ENCODE measurements around the gene ACTL7B. TPM values are rescaled to one million over a fixed set of nuclear protein-coding genes. Genes with fewer than 3 reads are reported as not detected.

ACTL7B gene
- polyA plus RNA-seq, 1 donor from 2014 or later = not detected

DNA sequence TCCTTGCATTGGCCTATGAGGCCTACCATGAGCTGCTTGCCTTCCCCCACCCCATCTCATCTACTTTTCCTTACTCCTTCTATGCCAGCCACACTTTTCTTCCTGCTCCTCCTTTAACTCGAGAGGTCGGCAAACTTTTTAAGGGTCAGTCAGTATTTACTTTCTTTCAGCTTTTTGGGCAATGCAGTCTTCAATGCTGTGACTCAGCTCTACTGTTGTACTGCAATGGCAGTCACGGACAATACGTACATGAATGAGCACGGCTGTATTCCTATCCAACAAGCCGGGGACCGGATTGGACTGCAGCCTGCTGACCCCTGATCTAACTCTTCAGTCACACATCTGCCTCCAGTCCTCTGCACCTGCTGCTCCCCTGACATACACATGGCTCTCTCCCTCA, 5.7 kb upstream of the ACTL7B start (continued):
- TF ChIP-seq, protein P1, sequence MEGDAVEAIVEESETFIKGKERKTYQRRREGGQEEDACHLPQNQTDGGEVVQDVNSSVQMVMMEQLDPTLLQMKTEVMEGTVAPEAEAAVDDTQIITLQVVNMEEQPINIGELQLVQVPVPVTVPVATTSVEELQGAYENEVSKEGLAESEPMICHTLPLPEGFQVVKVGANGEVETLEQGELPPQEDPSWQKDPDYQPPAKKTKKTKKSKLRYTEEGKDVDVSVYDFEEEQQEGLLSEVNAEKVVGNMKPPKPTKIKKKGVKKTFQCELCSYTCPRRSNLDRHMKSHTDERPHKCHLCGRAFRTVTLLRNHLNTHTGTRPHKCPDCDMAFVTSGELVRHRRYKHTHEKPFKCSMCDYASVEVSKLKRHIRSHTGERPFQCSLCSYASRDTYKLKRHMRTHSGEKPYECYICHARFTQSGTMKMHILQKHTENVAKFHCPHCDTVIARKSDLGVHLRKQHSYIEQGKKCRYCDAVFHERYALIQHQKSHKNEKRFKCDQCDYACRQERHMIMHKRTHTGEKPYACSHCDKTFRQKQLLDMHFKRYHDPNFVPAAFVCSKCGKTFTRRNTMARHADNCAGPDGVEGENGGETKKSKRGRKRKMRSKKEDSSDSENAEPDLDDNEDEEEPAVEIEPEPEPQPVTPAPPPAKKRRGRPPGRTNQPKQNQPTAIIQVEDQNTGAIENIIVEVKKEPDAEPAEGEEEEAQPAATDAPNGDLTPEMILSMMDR (IDR thresholded peaks at IDR 0.05; ENCODE audit: poor library complexity, severe bottlenecking) = no peak
- no peak for TF ChIP-seq EZH2 (IDR thresholded peaks at IDR 0.05; ENCODE audit: borderline replicate concordance, insufficient read depth, low read length, poor library complexity, severe bottlenecking)

DNA sequence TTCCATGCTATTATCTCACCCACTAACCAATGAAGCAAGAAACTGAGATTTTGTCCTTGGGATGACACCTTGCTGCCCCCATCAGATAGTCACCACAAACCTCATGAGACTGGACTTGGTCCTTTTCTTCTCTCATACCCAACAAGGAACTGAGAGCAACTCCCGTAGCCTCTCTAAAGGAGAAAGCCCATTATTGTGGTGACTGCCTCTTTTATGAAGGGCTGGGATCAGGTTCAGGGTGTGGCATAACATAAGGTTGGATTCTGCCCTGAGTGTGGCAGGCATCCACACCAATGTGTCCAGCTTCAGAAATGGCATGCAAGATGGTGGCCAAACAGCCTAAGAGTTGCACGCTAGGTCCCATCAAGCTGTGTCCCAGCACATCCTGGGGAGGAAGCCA, 5.0 kb upstream of the ACTL7B start:
- Histone ChIP-seq H3K36me3 (ENCODE audit: insufficient read depth, low read length) (no peaks in the 10 kb centered on the region), H3K4me3 (ENCODE audit: low read length) (no peak overlapping the region), H3F3A (ENCODE audit: insufficient read depth, low read length, poor library complexity, severe bottlenecking) (no peaks in the 10 kb centered on the region), H3K27ac (ENCODE audit: low read length) (no peak overlapping the region), H3K79me2 (replicated peaks; ENCODE audit: insufficient read depth, low read length) (no peaks in the 10 kb centered on the region), H3K9me3 (ENCODE audit: low read length) (no peaks in the 10 kb centered on the region), H3K9me2 (ENCODE audit: insufficient read depth, low read length) (no peaks in the 10 kb centered on the region), H2AFZ (ENCODE audit: low read depth, low read length) (no peak overlapping the region), H4K20me1 (ENCODE audit: insufficient read depth) (no peaks in the 10 kb centered on the region), H3K4me2 (ENCODE audit: low read length) (no peak overlapping the region), H3K9ac (ENCODE audit: low read length) (no peak overlapping the region), H3K27me3 (ENCODE audit: insufficient read depth, low read depth, low read length) (no peaks in the 10 kb centered on the region)
- TF ChIP-seq EP300 (conservative IDR thresholded peaks at IDR 0.05; ENCODE audit: poor library complexity, severe bottlenecking) (no peak), TAF1 (IDR thresholded peaks at IDR 0.05; ENCODE audit: low read depth) (no peak), POLR2AphosphoS5 (IDR thresholded peaks at IDR 0.05) (no peak), SMC3 (conservative IDR thresholded peaks at IDR 0.05; ENCODE audit: poor library complexity) (no peak)
- TF ChIP-seq, protein P2, sequence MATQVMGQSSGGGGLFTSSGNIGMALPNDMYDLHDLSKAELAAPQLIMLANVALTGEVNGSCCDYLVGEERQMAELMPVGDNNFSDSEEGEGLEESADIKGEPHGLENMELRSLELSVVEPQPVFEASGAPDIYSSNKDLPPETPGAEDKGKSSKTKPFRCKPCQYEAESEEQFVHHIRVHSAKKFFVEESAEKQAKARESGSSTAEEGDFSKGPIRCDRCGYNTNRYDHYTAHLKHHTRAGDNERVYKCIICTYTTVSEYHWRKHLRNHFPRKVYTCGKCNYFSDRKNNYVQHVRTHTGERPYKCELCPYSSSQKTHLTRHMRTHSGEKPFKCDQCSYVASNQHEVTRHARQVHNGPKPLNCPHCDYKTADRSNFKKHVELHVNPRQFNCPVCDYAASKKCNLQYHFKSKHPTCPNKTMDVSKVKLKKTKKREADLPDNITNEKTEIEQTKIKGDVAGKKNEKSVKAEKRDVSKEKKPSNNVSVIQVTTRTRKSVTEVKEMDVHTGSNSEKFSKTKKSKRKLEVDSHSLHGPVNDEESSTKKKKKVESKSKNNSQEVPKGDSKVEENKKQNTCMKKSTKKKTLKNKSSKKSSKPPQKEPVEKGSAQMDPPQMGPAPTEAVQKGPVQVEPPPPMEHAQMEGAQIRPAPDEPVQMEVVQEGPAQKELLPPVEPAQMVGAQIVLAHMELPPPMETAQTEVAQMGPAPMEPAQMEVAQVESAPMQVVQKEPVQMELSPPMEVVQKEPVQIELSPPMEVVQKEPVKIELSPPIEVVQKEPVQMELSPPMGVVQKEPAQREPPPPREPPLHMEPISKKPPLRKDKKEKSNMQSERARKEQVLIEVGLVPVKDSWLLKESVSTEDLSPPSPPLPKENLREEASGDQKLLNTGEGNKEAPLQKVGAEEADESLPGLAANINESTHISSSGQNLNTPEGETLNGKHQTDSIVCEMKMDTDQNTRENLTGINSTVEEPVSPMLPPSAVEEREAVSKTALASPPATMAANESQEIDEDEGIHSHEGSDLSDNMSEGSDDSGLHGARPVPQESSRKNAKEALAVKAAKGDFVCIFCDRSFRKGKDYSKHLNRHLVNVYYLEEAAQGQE (IDR thresholded peaks at IDR 0.05; ENCODE audit: borderline replicate concordance) = no peak
- TF ChIP-seq, protein P1 (IDR thresholded peaks at IDR 0.05; ENCODE audit: poor library complexity, severe bottlenecking) = no peak

DNA sequence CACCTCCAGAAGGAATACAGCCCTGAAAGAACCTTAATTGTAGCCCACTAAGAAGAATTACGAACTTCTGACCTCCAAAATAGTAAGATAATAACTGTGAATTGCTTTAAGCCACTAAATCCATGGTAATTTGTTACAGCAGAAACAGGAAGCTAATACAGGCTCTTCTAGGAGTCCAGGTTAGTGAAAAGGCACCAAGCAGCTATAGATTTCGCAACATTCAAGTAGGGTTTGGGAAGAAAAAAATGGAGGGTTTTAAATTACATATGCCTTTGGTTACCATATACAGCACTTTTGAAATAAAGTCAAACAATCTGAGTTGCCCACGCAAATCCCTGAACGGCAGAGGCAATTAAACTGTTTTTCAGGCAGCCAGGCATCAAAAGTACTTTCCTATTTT, 4.6 kb upstream of the ACTL7B start:
- H4K20me1 ChIP-seq (ENCODE audit: insufficient read depth) = no peaks in the 10 kb centered on the region
- no peak overlapping the region for H3K27ac ChIP-seq (ENCODE audit: low read length)
- no peaks in the 10 kb centered on the region for H3K27me3 ChIP-seq (ENCODE audit: insufficient read depth, low read depth, low read length)
- H3K9me2 ChIP-seq (ENCODE audit: insufficient read depth, low read length) = no peaks in the 10 kb centered on the region
- no peak overlapping the region for H3K9ac ChIP-seq (ENCODE audit: low read length)
- no peak overlapping the region for H2AFZ ChIP-seq (ENCODE audit: low read depth, low read length)
- no peak overlapping the region for H3K4me3 ChIP-seq (ENCODE audit: low read length)
- no peaks in the 10 kb centered on the region for H3K36me3 ChIP-seq (ENCODE audit: insufficient read depth, low read length)
- no peak overlapping the region for H3K4me2 ChIP-seq (ENCODE audit: low read length)
- TF ChIP-seq, protein P1 (IDR thresholded peaks at IDR 0.05; ENCODE audit: poor library complexity, severe bottlenecking) = no peak
- no peak for TF ChIP-seq MXI1 (conservative IDR thresholded peaks at IDR 0.05; ENCODE audit: poor library complexity, severe bottlenecking)
- TF ChIP-seq RAD21 (conservative IDR thresholded peaks at IDR 0.05) = no peak
- TF ChIP-seq EP300 (conservative IDR thresholded peaks at IDR 0.05; ENCODE audit: poor library complexity, severe bottlenecking) = no peak
- no peak for TF ChIP-seq POLR2AphosphoS5 (IDR thresholded peaks at IDR 0.05)
- TF ChIP-seq, protein P2 (IDR thresholded peaks at IDR 0.05; ENCODE audit: borderline replicate concordance) = no peak
- TF ChIP-seq SMC3 (conservative IDR thresholded peaks at IDR 0.05; ENCODE audit: poor library complexity) = no peak
- TF ChIP-seq TAF1 (IDR thresholded peaks at IDR 0.05; ENCODE audit: low read depth) = no peak
- TF ChIP-seq EZH2 (IDR thresholded peaks at IDR 0.05; ENCODE audit: borderline replicate concordance, insufficient read depth, low read length, poor library complexity, severe bottlenecking) = no peak
- H3K9me3 ChIP-seq (ENCODE audit: low read length) = no peaks in the 10 kb centered on the region
- no peaks in the 10 kb centered on the region for H3F3A ChIP-seq (ENCODE audit: insufficient read depth, low read length, poor library complexity, severe bottlenecking)
- H3K79me2 ChIP-seq (replicated peaks; ENCODE audit: insufficient read depth, low read length) = no peaks in the 10 kb centered on the region
